Spleen (tissue), 7 donors: ENCODE measurements around the gene HNRNPDL.
"Not testable (repeated sequence)": the region's sequence is repeated elsewhere in the genome, so short reads cannot be mapped to it uniquely, and the experiment has no call there.

ENCODE experiments used
- POLR2A ChIP-seq, 3 donors: fragments of 450-650 bp; IDR thresholded peaks; one replicate each; pipeline ENCODE4 v1.5.1; 2017; ENCODE audit warnings: antibody characterized with exemption in 3 of 3, mild to moderate bottlenecking in 1 of 3
- POLR2AphosphoS5 ChIP-seq, 3 donors: sonication (generic); formaldehyde crosslinking; IDR thresholded peaks; one replicate each; pipeline ENCODE4 v1.5.1; 2017; ENCODE audit warnings: antibody characterized with exemption in 3 of 3
- TF ChIP-seq, protein P1 (sequence below), 11 experiments: fragments of 200-600 bp in 7 of 11; fragments of 450-650 bp in 4 of 11; sonication (generic) in 4 of 11; IDR thresholded peaks in 8 of 11; conservative IDR thresholded peaks in 3 of 11; 1 replicate in 7 of 11; 2 replicates in 4 of 11; pipeline versions ENCODE4 v1.4.0 to v1.8.0; 2016 to 2021; ENCODE audit warnings: antibody characterized with exemption in 11 of 11, inconsistent platforms in 4 of 11, mild to moderate bottlenecking in 1 of 11
- donor health status: DM: no; HTN: no; CAD: no; lungs with moderate emphysema.
- donor health status: DM: no; HTN: no; CAD: no.
- donor health status: DM: no; HTN: no; CAD: no.

DNA sequence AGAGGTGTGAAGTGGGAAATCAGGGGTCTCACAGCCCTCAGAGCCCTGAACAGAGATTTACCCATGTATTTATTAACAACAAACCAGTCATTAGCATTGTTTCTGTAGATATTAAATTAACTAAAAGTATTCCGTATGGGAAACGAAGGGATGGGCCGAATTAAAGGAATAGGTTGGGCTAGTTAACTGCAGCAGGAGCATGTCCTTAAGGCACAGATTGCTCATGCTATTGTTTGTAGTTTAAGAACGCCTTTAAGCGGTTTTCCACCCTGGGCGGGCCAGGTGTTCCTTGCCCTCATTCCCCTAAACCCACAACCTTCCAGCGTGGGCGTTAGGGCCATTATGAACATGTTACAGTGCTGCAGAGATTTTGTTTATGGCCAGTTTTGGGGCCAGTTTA, 44.0 kb downstream of the HNRNPDL start:
- not testable (repeated sequence) for TF ChIP-seq POLR2A, POLR2AphosphoS5 (IDR thresholded peaks at IDR 0.05)
- TF ChIP-seq, protein P1, sequence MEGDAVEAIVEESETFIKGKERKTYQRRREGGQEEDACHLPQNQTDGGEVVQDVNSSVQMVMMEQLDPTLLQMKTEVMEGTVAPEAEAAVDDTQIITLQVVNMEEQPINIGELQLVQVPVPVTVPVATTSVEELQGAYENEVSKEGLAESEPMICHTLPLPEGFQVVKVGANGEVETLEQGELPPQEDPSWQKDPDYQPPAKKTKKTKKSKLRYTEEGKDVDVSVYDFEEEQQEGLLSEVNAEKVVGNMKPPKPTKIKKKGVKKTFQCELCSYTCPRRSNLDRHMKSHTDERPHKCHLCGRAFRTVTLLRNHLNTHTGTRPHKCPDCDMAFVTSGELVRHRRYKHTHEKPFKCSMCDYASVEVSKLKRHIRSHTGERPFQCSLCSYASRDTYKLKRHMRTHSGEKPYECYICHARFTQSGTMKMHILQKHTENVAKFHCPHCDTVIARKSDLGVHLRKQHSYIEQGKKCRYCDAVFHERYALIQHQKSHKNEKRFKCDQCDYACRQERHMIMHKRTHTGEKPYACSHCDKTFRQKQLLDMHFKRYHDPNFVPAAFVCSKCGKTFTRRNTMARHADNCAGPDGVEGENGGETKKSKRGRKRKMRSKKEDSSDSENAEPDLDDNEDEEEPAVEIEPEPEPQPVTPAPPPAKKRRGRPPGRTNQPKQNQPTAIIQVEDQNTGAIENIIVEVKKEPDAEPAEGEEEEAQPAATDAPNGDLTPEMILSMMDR (IDR thresholded peaks at IDR 0.05 in 8 of 11, conservative IDR thresholded peaks at IDR 0.05 in 3 of 11) = not testable (repeated sequence)
